Mesenchymal stem cell (in vitro differentiated cells and primary cell): ENCODE measurements around the gene NTNG2.

Experiments
- DNase-seq: peaks from one replicate; pipeline ENCODE4 v3.0.0-alpha.2; 2013
- H2AFZ ChIP-seq: one replicate; pipeline ENCODE4 v1.6.1; 2013; ENCODE audit warnings: low read depth, mild to moderate bottlenecking, control low read depth, inconsistent platforms, low read length, moderate library complexity
- H2AK5ac ChIP-seq: 2 replicates; pipeline ENCODE4 v1.6.1; 2013; ENCODE audit warnings: low read length, moderate library complexity, mild to moderate bottlenecking, inconsistent platforms; ENCODE audit not compliant: severe bottlenecking
- H2BK120ac ChIP-seq: one replicate; pipeline ENCODE4 v1.6.1; 2013; ENCODE audit warnings: low read depth, mild to moderate bottlenecking, inconsistent platforms, low read length, moderate library complexity
- H2BK12ac ChIP-seq, 2 experiments: one replicate each; pipeline ENCODE4 v1.6.1; 2013; ENCODE audit warnings: inconsistent platforms in 2 of 2, low read length in 2 of 2, mild to moderate bottlenecking in 2 of 2, moderate library complexity in 2 of 2, control low read depth in 1 of 2
- H2BK15ac ChIP-seq: one replicate; pipeline ENCODE4 v1.6.1; 2013; ENCODE audit warnings: mild to moderate bottlenecking, low read depth, inconsistent platforms; ENCODE audit not compliant: poor library complexity, severe bottlenecking
- H2BK5ac ChIP-seq: 2 replicates; pipeline ENCODE4 v1.6.1; 2013; ENCODE audit warnings: low read depth, mild to moderate bottlenecking, low read length, control low read depth, inconsistent platforms; ENCODE audit not compliant: poor library complexity, severe bottlenecking
- H3K14ac ChIP-seq, 2 experiments: one replicate each; pipeline ENCODE4 v1.6.1; 2013; ENCODE audit warnings: inconsistent platforms in 2 of 2, low read length in 2 of 2, control low read depth in 1 of 2, mild to moderate bottlenecking in 1 of 2, moderate library complexity in 1 of 2
- H3K18ac ChIP-seq, 2 experiments: one replicate each; pipeline ENCODE4 v1.6.1; 2013; ENCODE audit warnings: inconsistent platforms in 2 of 2, low read length in 2 of 2, control low read depth in 1 of 2, low read depth in 1 of 2, mild to moderate bottlenecking in 1 of 2
- H3K23ac ChIP-seq, 2 experiments: one replicate each; pipeline ENCODE4 v1.6.1; 2013; ENCODE audit warnings: inconsistent platforms in 2 of 2, low read length in 2 of 2, mild to moderate bottlenecking in 2 of 2, moderate library complexity in 2 of 2, control low read depth in 1 of 2
- H3K27ac ChIP-seq: 2 replicates; pipeline ENCODE4 v1.5.1; 2013; ENCODE audit warnings: mild to moderate bottlenecking, moderate library complexity, low read length, control low read depth, inconsistent platforms; ENCODE audit not compliant: poor library complexity, severe bottlenecking
- H3K27me3 ChIP-seq, 2 experiments: 2 replicates each; pipeline versions ENCODE4 v1.6.1 to v1.7.0; 2013; ENCODE audit warnings: low read length in 2 of 2, mild to moderate bottlenecking in 2 of 2, moderate library complexity in 2 of 2, control low read depth in 1 of 2, inconsistent platforms in 1 of 2; ENCODE audit not compliant: control insufficient read depth in 1 of 2, insufficient read depth in 1 of 2
- H3K36me3 ChIP-seq, 2 experiments: 2 replicates each; pipeline versions ENCODE4 v1.6.1 to v1.7.0; 2013; ENCODE audit warnings: low read length in 2 of 2, control low read depth in 1 of 2, inconsistent platforms in 1 of 2, low read depth in 1 of 2, mild to moderate bottlenecking in 1 of 2; ENCODE audit not compliant: insufficient read depth in 2 of 2, control insufficient read depth in 1 of 2
- H3K4ac ChIP-seq, 2 experiments: one replicate each; pipeline ENCODE4 v1.6.1; 2013; ENCODE audit warnings: inconsistent platforms in 2 of 2, low read length in 2 of 2, mild to moderate bottlenecking in 2 of 2, moderate library complexity in 2 of 2, control low read depth in 1 of 2, low read depth in 1 of 2
- H3K4me1 ChIP-seq: 2 replicates; pipeline ENCODE4 v1.6.1; 2013; ENCODE audit warnings: low read depth, low read length, control low read depth; ENCODE audit not compliant: control insufficient read depth, insufficient read depth
- H3K4me2 ChIP-seq: 2 replicates; pipeline ENCODE4 v1.6.1; 2013; ENCODE audit warnings: low read length, mild to moderate bottlenecking, inconsistent platforms; ENCODE audit not compliant: poor library complexity, severe bottlenecking
- H3K4me3 ChIP-seq, 2 experiments: 2 replicates each; pipeline versions ENCODE4 v1.5.1 to v1.7.0; 2013; ENCODE audit warnings: low read length in 2 of 2, mild to moderate bottlenecking in 2 of 2, control low read depth in 1 of 2, low read depth in 1 of 2; ENCODE audit not compliant: insufficient read depth in 1 of 2
- H3K79me1 ChIP-seq: replicated peaks from 2 replicates; pipeline ENCODE4 v1.6.1; 2013; ENCODE audit warnings: mild to moderate bottlenecking, control low read depth, low read length, inconsistent platforms; ENCODE audit not compliant: poor library complexity, severe bottlenecking
- H3K9ac ChIP-seq: 2 replicates; pipeline ENCODE4 v1.7.0; 2013; ENCODE audit warnings: mild to moderate bottlenecking, low read length, moderate library complexity
- H3K9me3 ChIP-seq: 2 replicates; pipeline ENCODE4 v1.7.0; 2013; ENCODE audit warnings: mild to moderate bottlenecking, low read length; ENCODE audit not compliant: control insufficient read depth
- H4K8ac ChIP-seq: one replicate; pipeline ENCODE4 v1.6.1; 2013; ENCODE audit warnings: inconsistent platforms, mild to moderate bottlenecking, low read length, moderate library complexity
- H4K91ac ChIP-seq: one replicate; pipeline ENCODE4 v1.6.1; 2013; ENCODE audit warnings: mild to moderate bottlenecking, low read length, inconsistent platforms
- WGBS: methylation state at CpG from one replicate; pipeline ENCODE4 v1.1.7; 2013; ENCODE audit warnings: mixed read lengths; 5-methylcytosine and 5-hydroxymethylcytosine counted together

The NTNG2 gene

DNA sequence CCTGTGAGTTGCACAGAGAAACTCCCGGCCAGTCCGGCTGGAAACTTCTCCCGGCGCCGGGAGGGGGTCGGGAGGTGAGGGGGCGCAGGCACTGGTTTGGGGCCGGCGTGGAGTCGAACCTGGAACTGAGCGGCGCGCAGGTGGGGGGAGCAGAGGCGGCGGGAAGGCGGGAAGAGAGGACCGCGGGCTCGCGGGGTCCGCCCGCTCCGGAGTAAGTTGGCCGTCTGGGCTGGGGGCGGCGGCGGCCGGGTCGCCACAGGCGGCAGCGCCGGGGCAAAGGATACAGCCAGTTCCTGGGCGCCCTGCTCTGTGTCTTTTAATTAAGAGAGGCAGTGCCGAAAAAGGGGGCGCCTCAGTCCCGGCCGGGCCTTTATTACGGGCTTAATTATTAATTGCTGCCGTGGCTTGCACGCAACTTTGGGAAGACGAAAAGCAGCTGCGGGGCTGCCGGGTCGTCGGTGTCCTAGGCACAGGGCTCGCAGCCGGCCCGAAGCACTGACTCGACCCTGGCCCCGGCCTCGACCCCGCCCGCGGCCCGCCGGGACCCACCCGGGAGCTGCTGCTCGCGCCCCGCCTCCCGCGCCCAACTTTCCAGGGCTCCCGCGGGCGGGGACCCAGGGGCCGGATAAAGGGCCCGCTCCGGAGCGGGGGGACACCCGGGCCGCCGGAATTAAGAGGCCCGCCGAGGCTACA is 1.1 kb downstream of the NTNG2 start:
- Histone ChIP-seq H4K91ac (no peak overlapping the region), H3K23ac (peak overlapping the region in 1 of 2 experiments; percentile 43), H2BK5ac (no peak overlapping the region), H3K4ac (no peak overlapping the region), H2AK5ac (no peak overlapping the region), H4K8ac (no peak overlapping the region), H3K18ac (no peak overlapping the region), H3K9ac (peak overlapping the region; percentile 51), H3K4me1 (peaks cover 26% of the 10 kb centered on the region), H2BK12ac (no peak overlapping the region), H3K36me3 (no peaks in the 10 kb centered on the region), H2BK120ac (no peak overlapping the region), H3K27ac (no peak overlapping the region), H3K27me3 (peaks cover 74 to 82% of the 10 kb centered on the region in 2 experiments), H2AFZ (no peak overlapping the region), H3K4me2 (peak overlapping the region; percentile 52), H3K79me1 (no peaks in the 10 kb centered on the region), H3K9me3 (no peaks in the 10 kb centered on the region), H3K4me3 (peak overlapping the region; percentile 67 to 81), H3K14ac (no peak overlapping the region), H2BK15ac (no peak overlapping the region)
- whole genome bisulfite sequencing, result under 1% methylated on average over 45 of the region's 74 CpGs
- DNase-seq, result no peak

DNA sequence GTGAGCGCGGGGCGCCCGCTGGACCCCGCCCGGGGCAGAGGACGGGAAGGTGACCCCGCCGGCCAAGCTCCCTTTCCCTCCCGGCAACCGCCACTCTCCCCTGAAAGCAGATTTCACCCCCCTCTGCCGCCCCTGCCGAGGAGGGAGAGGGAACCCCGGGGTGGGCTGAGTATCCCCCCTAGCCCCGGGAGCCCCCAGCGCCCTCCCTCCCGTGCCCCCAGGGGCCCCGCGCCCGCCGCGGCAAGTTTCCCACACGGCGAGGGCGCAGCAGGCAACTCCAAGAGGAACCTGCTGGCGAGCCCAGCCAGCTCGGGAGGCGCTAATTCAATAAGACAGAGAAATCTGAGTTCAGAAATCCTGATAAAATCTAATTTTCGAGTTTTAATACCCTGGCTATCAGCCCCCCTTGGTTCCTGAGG is 1.6 kb downstream of the NTNG2 start:
- no peak overlapping the region for H3K23ac ChIP-seq
- H3K27me3 ChIP-seq, result peaks cover 75 to 82% of the 10 kb centered on the region in 2 experiments
- H4K8ac ChIP-seq, result no peak overlapping the region
- no peak overlapping the region for H3K4ac ChIP-seq
- peak overlapping the region in 1 of 2 experiments; percentile 44 for H3K4me3 ChIP-seq
- no peak overlapping the region for H2BK12ac ChIP-seq
- no peak overlapping the region for H3K27ac ChIP-seq
- no peak overlapping the region for H2BK15ac ChIP-seq
- peak overlapping the region; percentile 52 for H3K4me2 ChIP-seq
- H2AFZ ChIP-seq, result no peak overlapping the region
- no peak overlapping the region for H3K14ac ChIP-seq
- peaks cover 26% of the 10 kb centered on the region for H3K4me1 ChIP-seq
- H2BK5ac ChIP-seq, result no peak overlapping the region
- no peak overlapping the region for H3K18ac ChIP-seq
- no peaks in the 10 kb centered on the region for H3K36me3 ChIP-seq
- no peak overlapping the region for H2BK120ac ChIP-seq
- H3K9me3 ChIP-seq, result no peaks in the 10 kb centered on the region
- no peak overlapping the region for H4K91ac ChIP-seq
- 3% methylated on average over 22 of the region's 29 CpGs for whole genome bisulfite sequencing
- no peak overlapping the region for H3K9ac ChIP-seq
- no peak overlapping the region for H2AK5ac ChIP-seq
- peak; percentile 39 for DNase-seq
- H3K79me1 ChIP-seq, result no peaks in the 10 kb centered on the region

- Histone ChIP-seq H2BK12ac (no peak overlapping the region), H3K4me2 (no peak overlapping the region), H3K14ac (no peak overlapping the region), H3K79me1 (no peaks in the 10 kb centered on the region), H2AFZ (no peak overlapping the region), H4K8ac (no peak overlapping the region), H2AK5ac (no peak overlapping the region), H2BK120ac (no peak overlapping the region), H3K27me3 (peaks cover 80 to 81% of the 10 kb centered on the region in 2 experiments), H3K36me3 (no peaks in the 10 kb centered on the region), H3K4ac (no peak overlapping the region), H3K4me3 (no peak overlapping the region), H2BK5ac (no peak overlapping the region), H4K91ac (no peak overlapping the region), H3K4me1 (peaks cover 26% of the 10 kb centered on the region), H3K9me3 (no peaks in the 10 kb centered on the region), H2BK15ac (no peak overlapping the region), H3K9ac (no peak overlapping the region), H3K27ac (no peak overlapping the region), H3K18ac (no peak overlapping the region), H3K23ac (no peak overlapping the region)
- 17% methylated on average over 44 of the region's 45 CpGs for WGBS
- no peak for DNase-seq
These were observed 2.2 kb downstream of the NTNG2 start for GRCh38 chr9:132163876-132164603.

DNA sequence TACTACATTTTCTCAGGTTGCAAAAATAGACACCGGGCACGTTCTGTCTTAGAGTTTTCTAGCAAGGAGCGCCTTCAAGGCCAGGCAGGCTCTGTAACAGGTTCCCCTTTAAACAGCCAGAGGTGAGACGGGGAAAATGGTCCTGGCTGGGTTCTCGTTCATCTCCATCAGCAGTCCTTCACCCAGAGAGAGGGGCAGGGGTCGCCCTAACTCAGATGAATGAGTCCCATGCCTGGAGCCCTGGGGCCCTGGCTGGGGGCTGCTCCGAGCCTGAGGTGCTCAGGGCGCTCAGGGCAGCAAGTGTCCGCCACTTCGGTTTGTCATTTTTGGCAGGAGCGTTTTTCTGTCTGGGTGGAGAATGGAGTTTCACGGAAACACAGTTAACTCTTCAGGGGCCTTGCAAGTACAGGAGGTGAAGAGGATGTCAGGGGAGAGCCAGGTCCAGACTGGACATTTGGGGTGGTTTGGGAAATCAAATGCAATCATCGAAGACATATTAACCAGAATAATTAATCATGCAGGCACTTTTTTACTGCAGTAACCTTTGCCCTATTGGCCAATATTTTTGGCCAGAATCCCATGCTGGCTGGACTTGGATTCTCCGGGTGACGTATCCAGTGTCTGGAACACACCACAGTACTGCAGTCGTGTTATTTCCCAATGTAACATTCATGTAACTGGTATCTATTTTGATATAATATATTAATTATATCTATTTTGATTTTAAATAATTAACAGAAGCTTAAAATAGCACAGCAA is 2.9 kb downstream of the NTNG2 start:
- H3K36me3 ChIP-seq, result no peaks in the 10 kb centered on the region
- 37% methylated on average over 15 of the region's 16 CpGs for WGBS
- peak; percentile 52 for DNase-seq

More for the DNA sequence above, 2.9 kb downstream of the NTNG2 start:
- no peak overlapping the region for H3K14ac ChIP-seq
- no peak overlapping the region for H2BK5ac ChIP-seq
- no peak overlapping the region for H3K4me3 ChIP-seq
- H2BK15ac ChIP-seq, result no peak overlapping the region
- no peak overlapping the region for H3K4ac ChIP-seq
- H2AK5ac ChIP-seq, result no peak overlapping the region
- H3K18ac ChIP-seq, result no peak overlapping the region
- no peak overlapping the region for H2AFZ ChIP-seq
- no peak overlapping the region for H3K23ac ChIP-seq
- no peak overlapping the region for H4K91ac ChIP-seq
- no peak overlapping the region for H4K8ac ChIP-seq
- no peaks in the 10 kb centered on the region for H3K9me3 ChIP-seq
- H3K9ac ChIP-seq, result no peak overlapping the region
- H3K4me1 ChIP-seq, result peaks cover 26% of the 10 kb centered on the region
- H3K4me2 ChIP-seq, result no peak overlapping the region
- peaks cover 80 to 81% of the 10 kb centered on the region in 2 experiments for H3K27me3 ChIP-seq
- H3K79me1 ChIP-seq, result no peaks in the 10 kb centered on the region
- no peak overlapping the region for H3K27ac ChIP-seq
- no peak overlapping the region for H2BK120ac ChIP-seq
- H2BK12ac ChIP-seq, result no peak overlapping the region
